Ascending aorta (tissue), 2 donors: ENCODE results near the gene GATAD2A. TPM values are rescaled to one million over a fixed set of nuclear protein-coding genes. Genes with fewer than 3 reads are reported as not detected.

Source experiments
- DNase-seq, 2 donors: peaks; one replicate each; pipeline ENCODE4 v3.0.0-alpha.2; 2019; ENCODE audit warnings: low spot score in 2 of 2
- H3K27ac ChIP-seq, 2 donors: fragments of 200-600 bp; sonication (generic); one replicate each; pipeline ENCODE4 v1.5.1; 2016 to 2017; ENCODE audit warnings: mild to moderate bottlenecking in 1 of 2
- H3K27me3 ChIP-seq: fragments of 200-600 bp; sonication (generic); one replicate; pipeline ENCODE4 v1.5.1; 2017
- H3K36me3 ChIP-seq, 2 donors: fragments of 200-600 bp; sonication (generic); one replicate each; pipeline ENCODE4 v1.5.1; 2016
- H3K4me1 ChIP-seq, 2 donors: fragments of 200-600 bp; sonication (generic); one replicate each; pipeline ENCODE4 v1.5.1; 2016 to 2017; ENCODE audit warnings: mild to moderate bottlenecking in 1 of 2
- H3K4me3 ChIP-seq, 2 donors: fragments of 200-600 bp; sonication (generic); one replicate each; pipeline ENCODE4 v1.5.1; 2016 to 2017; ENCODE audit warnings: mild to moderate bottlenecking in 1 of 2
- H3K9me3 ChIP-seq, 2 donors: fragments of 200-600 bp; sonication (generic); one replicate each; pipeline ENCODE4 v1.5.1; 2016
- CTCF ChIP-seq, 3 experiments: fragments of 200-600 bp in 2 of 3; fragments of 450-650 bp in 1 of 3; sonication (generic) in 2 of 3; IDR thresholded peaks; one replicate each; pipeline ENCODE4 v1.5.1; 2016 to 2019; ENCODE audit warnings: antibody characterized with exemption in 3 of 3, mild to moderate bottlenecking in 1 of 3, moderate library complexity in 1 of 3
- intact Hi-C: fragments of 100-400 bp; cut with DNase I; formaldehyde crosslinking; loops from one replicate; pipeline ENCODE4 v1.15.1; 2023
- total RNA-seq: library from RNA; depleted of rRNA; stranded (reverse); fragments of >200 nt; gene quantifications from one replicate; pipeline ENCODE4 v1.1.0, GENCODE V29; 2016

GATAD2A gene
- total RNA-seq, 1 donor from 2014 or later, result 63.3 TPM

GRCh38 chr19:19532806-19533701 lies 127.6 kb downstream of the GATAD2A start:
- DNase-seq, result no peak
- Histone ChIP-seq H3K4me3 (no peak overlapping the region), H3K9me3 (no peaks in the 10 kb centered on the region), H3K36me3 (peaks cover 4 to 5% of the 10 kb centered on the region in 2 donors), H3K27me3 (peaks cover 2% of the 10 kb centered on the region), H3K4me1 (peaks cover 1 to 2% of the 10 kb centered on the region in 2 donors), H3K27ac (no peak overlapping the region)
- no peak for TF ChIP-seq CTCF (IDR thresholded peaks at IDR 0.05)
- intact Hi-C loops, result loop anchor here (1.0 to 5.0 kb wide), 3 partner anchors 110 to 744 kb away; partner anchors contain the start of gene GMIP

GRCh38 chr19:19533841-19534240 lies 128.4 kb downstream of the GATAD2A start:
- Histone ChIP-seq H3K9me3 (no peaks in the 10 kb centered on the region), H3K4me1 (peaks cover 3 to 6% of the 10 kb centered on the region in 2 donors), H3K4me3 (no peak overlapping the region), H3K36me3 (peaks cover 0 to 3% of the 10 kb centered on the region in 2 donors), H3K27ac (no peak overlapping the region), H3K27me3 (peaks cover 6% of the 10 kb centered on the region)
- intact Hi-C loops, result loop anchor here (5.0 kb wide), 1 partner anchor 743 kb away; no protein-coding TSS in a partner anchor
- no peak for DNase-seq
- no peak for TF ChIP-seq CTCF (IDR thresholded peaks at IDR 0.05)

GRCh38 chr19:19534556-19535265 lies 129.2 kb downstream of the GATAD2A start:
- H3K4me1 ChIP-seq, result peaks cover 3 to 6% of the 10 kb centered on the region in 2 donors
- H3K27ac ChIP-seq, result no peak overlapping the region
- peaks cover 0 to 3% of the 10 kb centered on the region in 2 donors for H3K36me3 ChIP-seq
- no peaks in the 10 kb centered on the region for H3K9me3 ChIP-seq
- no peak for TF ChIP-seq CTCF (IDR thresholded peaks at IDR 0.05)
- intact Hi-C loops, result loop anchor here (5.0 kb wide), 1 partner anchor 743 kb away; no protein-coding TSS in a partner anchor
- no peak overlapping the region for H3K4me3 ChIP-seq
- no peak for DNase-seq
- H3K27me3 ChIP-seq, result peaks cover 6% of the 10 kb centered on the region

GRCh38 chr19:19535311-19536191 lies 130.1 kb downstream of the GATAD2A start:
- no peak for TF ChIP-seq CTCF (IDR thresholded peaks at IDR 0.05)
- intact Hi-C loops, result no loop called here
- no peak for DNase-seq

More at GRCh38 chr19:19535311-19536191, 130.1 kb downstream of the GATAD2A start:
- H3K4me3 ChIP-seq, result no peak overlapping the region
- H3K27ac ChIP-seq, result no peak overlapping the region
- H3K27me3 ChIP-seq, result peaks cover 6% of the 10 kb centered on the region
- H3K36me3 ChIP-seq, result peaks cover 0 to 3% of the 10 kb centered on the region in 2 donors
- H3K9me3 ChIP-seq, result no peaks in the 10 kb centered on the region
- peaks cover 5 to 6% of the 10 kb centered on the region in 2 donors for H3K4me1 ChIP-seq
